Ovary (tissue), 9 donors: ENCODE data around the gene CSMD2. TPM values are rescaled to one million over a fixed set of nuclear protein-coding genes. Genes with fewer than 3 reads are reported as not detected.

ENCODE experiments used
- DNase-seq, 5 donors: peaks; one replicate each; pipeline ENCODE4 v3.0.0-alpha.2; 2019 to 2020
- H3K27ac ChIP-seq, 2 donors: fragments of 200-600 bp; one replicate each; pipeline versions ENCODE4 v1.5.1 to v1.8.0; 2019 to 2022
- H3K27me3 ChIP-seq: fragments of 200-600 bp; one replicate; pipeline ENCODE4 v1.8.0; 2022
- H3K36me3 ChIP-seq: fragments of 200-600 bp; sonication (generic); one replicate; pipeline ENCODE4 v1.5.1; 2019
- H3K4me1 ChIP-seq: one replicate; pipeline ENCODE4 v1.8.1; 2013; ENCODE audit warnings: mild to moderate bottlenecking, moderate library complexity; ENCODE audit not compliant: insufficient read depth
- H3K4me3 ChIP-seq: fragments of 200-600 bp; sonication (generic); one replicate; pipeline ENCODE4 v1.5.1; 2017
- H3K9me3 ChIP-seq, 2 donors: fragments of 200-600 bp in 1 of 2; sonication (generic) in 1 of 2; one replicate each; pipeline versions ENCODE4 v1.5.1 to v1.8.1; 2013 to 2019; ENCODE audit warnings: mild to moderate bottlenecking in 1 of 2, moderate library complexity in 1 of 2
- EP300 ChIP-seq: sonication (generic); formaldehyde crosslinking; IDR thresholded peaks from one replicate; pipeline ENCODE4 v1.6.1; 2017; ENCODE audit warnings: antibody characterized with exemption
- POLR2A ChIP-seq: fragments of 450-650 bp; IDR thresholded peaks from one replicate; pipeline ENCODE4 v1.6.1; 2017; ENCODE audit warnings: antibody characterized with exemption, mild to moderate bottlenecking, moderate library complexity
- WGBS, 3 donors: extraction: QIAGEN DNeasy Blood & Tissue Kit in 1 of 3; methylation state at CpG; one replicate each; pipeline versions ENCODE4 v1.1.5 to v1.1.7; 2013 to 2017; 5-methylcytosine and 5-hydroxymethylcytosine counted together
- intact Hi-C, 4 donors: fragments of 100-400 bp; cut with DNase I; formaldehyde crosslinking; loops; one replicate each; pipeline versions ENCODE4 v1.11.0 to v1.15.1; 2022 to 2023
- polyA plus RNA-seq, 2 donors: library from polyadenylated mRNA; stranded (reverse); fragments of 200-250 nt in 1 of 2; fragments of 350-450 nt in 1 of 2; fragmentation: Illumina TruSeq in 1 of 2; extraction: RNeasy Lipid Tissue Mini Kit (QIAGEN cat#74804) in 1 of 2; gene quantifications; one replicate each; pipeline ENCODE4 v1.2.3, GENCODE V29; 2013 to 2014
- total RNA-seq, 7 donors: library from RNA; depleted of rRNA in 2 of 7; stranded (reverse); fragments of >200 nt in 2 of 7; fragmentation: NEBNext Ultra II Directional in 3 of 7; extraction: Animal tissue kit (Norgen Biotek cat#: 25700) in 3 of 7; gene quantifications; one replicate each; pipeline versions ENCODE4 v1.1.0 to v1.2.4, GENCODE V29; 2016 to 2023
- TF ChIP-seq, protein P1 (sequence below), 3 donors: fragments of 450-650 bp in 2 of 3; fragments of 200-600 bp in 1 of 3; IDR thresholded peaks; one replicate each; pipeline versions ENCODE4 v1.5.1 to v1.8.0; 2016 to 2022; ENCODE audit warnings: antibody characterized with exemption in 3 of 3, mild to moderate bottlenecking in 1 of 3
- donor health status: DM: no; HTN: no; CAD: no; lungs with moderate emphysema.
- donor health status: DM: no; HTN: no; CAD: no.
- donor health status: Bipolar disorder and iron deficiency.
- donor health status: DM: yes; HTN: yes; CAD: no.
- donor health status: DM: no; HTN: no; CAD: no.
- donor health status: DM: yes; HTN: yes; CAD: no.

Gene CSMD2
- total and polyA plus RNA-seq, 9 donors: 0.04 to 1.6 (median 0.18) TPM; not detected in 3

DNA sequence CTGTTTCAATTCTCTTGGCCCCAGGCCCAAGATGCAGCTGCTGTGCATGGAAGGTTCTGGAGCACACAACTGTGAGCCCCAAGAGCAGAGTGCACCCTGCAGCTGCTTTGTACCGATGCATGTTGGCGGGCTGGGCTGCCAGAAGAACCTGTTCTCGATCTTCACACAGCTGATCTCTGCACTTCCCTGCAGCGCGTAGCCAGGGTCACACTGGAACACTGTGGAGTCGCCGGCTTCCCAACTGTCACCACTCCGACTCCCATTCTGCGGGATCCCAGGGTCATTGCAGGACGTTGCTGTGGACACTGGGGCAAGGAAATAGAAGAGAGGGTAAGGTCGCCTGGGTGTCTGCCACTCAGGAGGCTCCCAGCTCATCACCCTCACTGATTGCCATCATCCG lies 507.2 kb downstream of the CSMD2 start:
- H3K27ac ChIP-seq: no peak overlapping the region
- WGBS, 3 donors: 87 to 93% (median 91%) methylated on average over 12 of the region's 12 CpGs
- intact Hi-C loops: no loop called here
- no peak for DNase-seq
- no peak for TF ChIP-seq POLR2A
- no peak for TF ChIP-seq EP300
- TF ChIP-seq, protein P1, sequence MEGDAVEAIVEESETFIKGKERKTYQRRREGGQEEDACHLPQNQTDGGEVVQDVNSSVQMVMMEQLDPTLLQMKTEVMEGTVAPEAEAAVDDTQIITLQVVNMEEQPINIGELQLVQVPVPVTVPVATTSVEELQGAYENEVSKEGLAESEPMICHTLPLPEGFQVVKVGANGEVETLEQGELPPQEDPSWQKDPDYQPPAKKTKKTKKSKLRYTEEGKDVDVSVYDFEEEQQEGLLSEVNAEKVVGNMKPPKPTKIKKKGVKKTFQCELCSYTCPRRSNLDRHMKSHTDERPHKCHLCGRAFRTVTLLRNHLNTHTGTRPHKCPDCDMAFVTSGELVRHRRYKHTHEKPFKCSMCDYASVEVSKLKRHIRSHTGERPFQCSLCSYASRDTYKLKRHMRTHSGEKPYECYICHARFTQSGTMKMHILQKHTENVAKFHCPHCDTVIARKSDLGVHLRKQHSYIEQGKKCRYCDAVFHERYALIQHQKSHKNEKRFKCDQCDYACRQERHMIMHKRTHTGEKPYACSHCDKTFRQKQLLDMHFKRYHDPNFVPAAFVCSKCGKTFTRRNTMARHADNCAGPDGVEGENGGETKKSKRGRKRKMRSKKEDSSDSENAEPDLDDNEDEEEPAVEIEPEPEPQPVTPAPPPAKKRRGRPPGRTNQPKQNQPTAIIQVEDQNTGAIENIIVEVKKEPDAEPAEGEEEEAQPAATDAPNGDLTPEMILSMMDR (IDR thresholded peaks at IDR 0.05): no peak
- no peaks in the 10 kb centered on the region for H3K9me3 ChIP-seq
- H3K4me1 ChIP-seq: no peaks in the 10 kb centered on the region
- H3K36me3 ChIP-seq: no peaks in the 10 kb centered on the region
- H3K27me3 ChIP-seq: no peaks in the 10 kb centered on the region
- no peak overlapping the region for H3K4me3 ChIP-seq

DNA sequence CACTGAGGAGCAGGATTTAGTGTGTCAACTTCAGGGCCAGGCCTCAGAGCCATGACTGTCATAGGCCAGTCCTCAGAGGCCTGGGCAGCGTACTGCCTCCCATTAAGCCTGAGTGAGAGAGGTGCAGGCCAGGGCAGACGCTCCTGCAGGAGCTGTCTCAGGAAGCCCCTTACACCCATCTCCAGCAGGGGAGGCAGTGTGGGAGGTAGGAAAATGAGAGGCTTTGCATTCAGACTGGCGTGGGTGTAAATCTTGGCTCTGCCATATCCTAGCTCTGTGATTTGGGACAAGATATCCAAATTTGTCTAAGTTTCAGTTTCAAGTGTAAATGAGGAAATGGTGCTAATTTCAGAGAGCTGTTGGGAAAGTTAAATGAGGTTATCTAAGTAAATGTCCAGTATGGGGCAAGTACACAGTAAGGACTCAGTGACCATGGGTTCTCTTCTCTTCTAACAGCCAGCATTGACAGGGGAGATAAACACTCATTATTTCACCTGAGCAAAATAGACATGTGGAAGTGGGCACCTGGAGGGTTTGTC lies 508.5 kb downstream of the CSMD2 start:
- Histone ChIP-seq H3K27ac (no peak overlapping the region), H3K36me3 (no peaks in the 10 kb centered on the region), H3K4me1 (no peaks in the 10 kb centered on the region), H3K9me3 (no peaks in the 10 kb centered on the region), H3K27me3 (no peaks in the 10 kb centered on the region), H3K4me3 (no peak overlapping the region)
- TF ChIP-seq, protein P1 (IDR thresholded peaks at IDR 0.05): no peak
- TF ChIP-seq POLR2A: no peak
- TF ChIP-seq EP300: no peak
- intact Hi-C loops: no loop called here
- WGBS, 3 donors: 87 to 93% (median 93%) methylated on average over 3 of the region's 3 CpGs
- DNase-seq: no peak

DNA sequence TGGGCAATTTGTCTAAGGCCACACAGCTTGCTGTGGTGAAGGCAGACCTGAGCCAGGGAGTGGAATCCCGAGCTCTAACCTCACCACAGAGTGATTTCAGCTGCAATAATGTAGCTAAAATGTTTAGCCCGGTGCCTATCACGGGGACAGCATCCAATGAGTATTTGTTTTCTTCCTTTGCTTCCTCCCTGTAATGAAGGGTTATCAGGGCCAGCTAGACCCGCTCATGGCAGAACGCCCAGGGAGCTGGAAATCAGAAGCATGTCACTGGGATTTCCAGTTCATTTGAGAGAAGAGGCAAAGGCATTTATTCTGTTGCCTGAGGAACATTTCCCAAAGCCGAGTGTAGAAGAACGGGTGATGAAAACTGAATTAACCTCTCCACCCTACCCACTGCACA lies 509.5 kb downstream of the CSMD2 start:
- no peaks in the 10 kb centered on the region for H3K36me3 ChIP-seq
- no peak overlapping the region for H3K4me3 ChIP-seq
- H3K4me1 ChIP-seq: no peaks in the 10 kb centered on the region
- H3K9me3 ChIP-seq: no peaks in the 10 kb centered on the region
- TF ChIP-seq POLR2A (no peak), EP300 (no peak)
- TF ChIP-seq, protein P1 (IDR thresholded peaks at IDR 0.05): no peak
- intact Hi-C loops: no loop called here
- WGBS, 3 donors: 32 to 52% (median 35%) methylated on average over 7 of the region's 7 CpGs
- H3K27me3 ChIP-seq: no peaks in the 10 kb centered on the region
- DNase-seq: no peak
- no peak overlapping the region for H3K27ac ChIP-seq

DNA sequence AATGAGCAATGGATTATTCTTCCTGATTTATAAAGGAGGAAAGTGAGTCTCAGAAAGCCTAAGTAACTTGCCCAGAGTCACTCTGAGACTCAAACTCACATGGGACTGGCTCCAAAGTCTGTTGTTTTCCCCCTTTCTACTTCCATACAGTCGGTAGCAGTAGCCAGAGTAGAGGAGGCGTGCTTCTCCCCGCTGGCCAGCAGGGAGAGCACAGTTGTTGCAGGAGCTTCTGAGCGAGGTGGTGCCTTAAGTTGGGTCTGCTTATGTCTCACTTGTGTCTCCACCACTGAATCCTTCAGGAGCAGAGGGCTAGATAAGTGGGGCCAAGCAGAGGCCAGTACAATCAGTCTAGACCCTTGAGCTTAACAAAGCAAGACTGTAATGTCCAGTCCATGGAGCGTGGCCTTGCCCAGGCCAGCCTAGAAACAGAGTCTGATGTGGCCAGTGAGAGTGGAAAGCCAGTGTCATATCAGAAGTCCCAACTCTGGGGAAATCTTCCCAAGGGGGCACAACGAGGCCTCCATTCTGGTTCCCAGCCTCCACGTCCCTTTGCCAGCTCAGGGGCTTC lies 510.7 kb downstream of the CSMD2 start:
- TF ChIP-seq POLR2A (no peak), EP300 (no peak)
- TF ChIP-seq, protein P1 (IDR thresholded peaks at IDR 0.05): no peak
- Histone ChIP-seq H3K36me3 (no peaks in the 10 kb centered on the region), H3K27me3 (no peaks in the 10 kb centered on the region), H3K9me3 (no peaks in the 10 kb centered on the region), H3K27ac (no peak overlapping the region), H3K4me1 (no peaks in the 10 kb centered on the region), H3K4me3 (no peak overlapping the region)
- intact Hi-C loops: no loop called here
- 62 to 71% (median 69%) methylated on average over 7 of the region's 7 CpGs for WGBS, 3 donors
- DNase-seq: no peak
